EH (cell line): ENCODE data around the gene TPCN2.
"Not testable (repeated sequence)": the region's sequence is repeated elsewhere in the genome, so short reads cannot be mapped to it uniquely, and the experiment has no call there.

Experiments used
- DNase-seq: peaks from one replicate; pipeline ENCODE4 v3.0.0-alpha.2; 2015; ENCODE audit warnings: low read depth

Gene TPCN2

GRCh38 chr11:69076129-69076791 is 27.5 kb downstream of the TPCN2 start:
- peak; percentile 36 for DNase-seq

- DNase-seq = not testable (repeated sequence)
These were observed 28.2 kb downstream of the TPCN2 start for GRCh38 chr11:69076977-69077376.

GRCh38 chr11:69078508-69078907 is 29.8 kb downstream of the TPCN2 start:
- no peak for DNase-seq

- DNase-seq = no peak
These were observed 30.3 kb downstream of the TPCN2 start for GRCh38 chr11:69078930-69079605.

GRCh38 chr11:69079661-69080256 is 31.0 kb downstream of the TPCN2 start:
- DNase-seq = no peak

GRCh38 chr11:69080257-69080995 is 31.7 kb downstream of the TPCN2 start:
- peak; percentile 76 for DNase-seq

- no peak for DNase-seq
These were observed 32.4 kb downstream of the TPCN2 start for GRCh38 chr11:69081180-69081579.

- no peak for DNase-seq
These were observed 35.0 kb downstream of the TPCN2 start for GRCh38 chr11:69083531-69084247.

GRCh38 chr11:69084371-69084770 is 35.6 kb downstream of the TPCN2 start:
- DNase-seq = no peak

- DNase-seq = no peak
These were observed 36.9 kb downstream of the TPCN2 start for GRCh38 chr11:69085490-69086095.

- no peak for DNase-seq
These were observed 37.7 kb downstream of the TPCN2 start for GRCh38 chr11:69086152-69087132.

GRCh38 chr11:69087133-69087524 is 38.4 kb downstream of the TPCN2 start:
- no peak for DNase-seq

GRCh38 chr11:69087811-69088210 is 39.1 kb downstream of the TPCN2 start:
- no peak for DNase-seq

- peak; percentile 79 for DNase-seq
These were observed 40.0 kb downstream of the TPCN2 start for GRCh38 chr11:69088676-69089146.

- peak; percentile 89 for DNase-seq
These were observed 40.5 kb downstream of the TPCN2 start for GRCh38 chr11:69089258-69089657.

GRCh38 chr11:69091638-69092165 is 43.0 kb downstream of the TPCN2 start:
- no peak for DNase-seq

GRCh38 chr11:69092263-69092662 is 43.5 kb downstream of the TPCN2 start:
- no peak for DNase-seq

- no peak for DNase-seq
These were observed 44.4 kb downstream of the TPCN2 start for GRCh38 chr11:69093106-69093505.

- DNase-seq = no peak
These were observed 45.6 kb downstream of the TPCN2 start for GRCh38 chr11:69094111-69094914.
